Ascending aorta (tissue), 2 donors: Measurements from ENCODE around the gene METTL24. TPM values are rescaled to one million over a fixed set of nuclear protein-coding genes. Genes with fewer than 3 reads are reported as not detected.

Experiments
- DNase-seq, 2 donors: peaks; one replicate each; pipeline ENCODE4 v3.0.0-alpha.2; 2019; ENCODE audit warnings: low spot score in 2 of 2
- H3K27ac ChIP-seq, 2 donors: fragments of 200-600 bp; sonication (generic); one replicate each; pipeline ENCODE4 v1.5.1; 2016 to 2017; ENCODE audit warnings: mild to moderate bottlenecking in 1 of 2
- H3K27me3 ChIP-seq: fragments of 200-600 bp; sonication (generic); one replicate; pipeline ENCODE4 v1.5.1; 2017
- H3K36me3 ChIP-seq, 2 donors: fragments of 200-600 bp; sonication (generic); one replicate each; pipeline ENCODE4 v1.5.1; 2016
- H3K4me1 ChIP-seq, 2 donors: fragments of 200-600 bp; sonication (generic); one replicate each; pipeline ENCODE4 v1.5.1; 2016 to 2017; ENCODE audit warnings: mild to moderate bottlenecking in 1 of 2
- H3K4me3 ChIP-seq, 2 donors: fragments of 200-600 bp; sonication (generic); one replicate each; pipeline ENCODE4 v1.5.1; 2016 to 2017; ENCODE audit warnings: mild to moderate bottlenecking in 1 of 2
- H3K9me3 ChIP-seq, 2 donors: fragments of 200-600 bp; sonication (generic); one replicate each; pipeline ENCODE4 v1.5.1; 2016
- intact Hi-C: fragments of 100-400 bp; cut with DNase I; formaldehyde crosslinking; loops from one replicate; pipeline ENCODE4 v1.15.1; 2023
- total RNA-seq: library from RNA; depleted of rRNA; stranded (reverse); fragments of >200 nt; gene quantifications from one replicate; pipeline ENCODE4 v1.1.0, GENCODE V29; 2016
- TF ChIP-seq, protein P1 (sequence below), 3 experiments: fragments of 200-600 bp in 2 of 3; fragments of 450-650 bp in 1 of 3; sonication (generic) in 2 of 3; IDR thresholded peaks; one replicate each; pipeline ENCODE4 v1.5.1; 2016 to 2019; ENCODE audit warnings: antibody characterized with exemption in 3 of 3, mild to moderate bottlenecking in 1 of 3, moderate library complexity in 1 of 3

METTL24 gene
- total RNA-seq, 1 donor from 2014 or later: 2.0 TPM

DNA sequence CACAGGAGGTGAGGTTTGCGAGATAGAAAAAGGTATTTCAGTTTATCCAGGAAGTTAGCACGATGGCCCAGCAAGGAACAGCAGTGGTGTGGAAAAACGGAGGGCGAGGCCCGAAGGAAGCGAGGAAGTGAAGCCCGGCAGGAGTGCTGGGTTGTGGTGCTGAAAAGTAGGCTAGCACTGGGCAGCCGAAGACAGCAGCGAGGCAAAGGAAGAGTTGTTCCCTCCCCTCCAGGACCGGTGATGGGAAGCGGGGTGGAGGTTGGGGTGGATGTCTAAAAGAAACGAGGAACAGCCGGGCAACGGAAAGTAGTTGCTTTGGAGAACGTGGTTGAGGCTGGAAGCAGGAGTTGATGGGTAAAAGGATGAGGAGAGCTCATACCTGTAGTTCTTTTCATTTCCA lies 1.4 kb downstream of the METTL24 start:
- Histone ChIP-seq H3K9me3 (no peaks in the 10 kb centered on the region), H3K4me3 (peak overlapping the region; percentile 72 to 91), H3K27me3 (no peaks in the 10 kb centered on the region), H3K36me3 (no peaks in the 10 kb centered on the region), H3K4me1 (peaks cover 6 to 26% of the 10 kb centered on the region in 2 donors), H3K27ac (peak overlapping the region; percentile 95 to 96)
- intact Hi-C loops: loop anchor here (10.0 kb wide), 1 partner anchor 1052 kb away; no protein-coding TSS in a partner anchor
- DNase-seq: no peak
- TF ChIP-seq, protein P1, sequence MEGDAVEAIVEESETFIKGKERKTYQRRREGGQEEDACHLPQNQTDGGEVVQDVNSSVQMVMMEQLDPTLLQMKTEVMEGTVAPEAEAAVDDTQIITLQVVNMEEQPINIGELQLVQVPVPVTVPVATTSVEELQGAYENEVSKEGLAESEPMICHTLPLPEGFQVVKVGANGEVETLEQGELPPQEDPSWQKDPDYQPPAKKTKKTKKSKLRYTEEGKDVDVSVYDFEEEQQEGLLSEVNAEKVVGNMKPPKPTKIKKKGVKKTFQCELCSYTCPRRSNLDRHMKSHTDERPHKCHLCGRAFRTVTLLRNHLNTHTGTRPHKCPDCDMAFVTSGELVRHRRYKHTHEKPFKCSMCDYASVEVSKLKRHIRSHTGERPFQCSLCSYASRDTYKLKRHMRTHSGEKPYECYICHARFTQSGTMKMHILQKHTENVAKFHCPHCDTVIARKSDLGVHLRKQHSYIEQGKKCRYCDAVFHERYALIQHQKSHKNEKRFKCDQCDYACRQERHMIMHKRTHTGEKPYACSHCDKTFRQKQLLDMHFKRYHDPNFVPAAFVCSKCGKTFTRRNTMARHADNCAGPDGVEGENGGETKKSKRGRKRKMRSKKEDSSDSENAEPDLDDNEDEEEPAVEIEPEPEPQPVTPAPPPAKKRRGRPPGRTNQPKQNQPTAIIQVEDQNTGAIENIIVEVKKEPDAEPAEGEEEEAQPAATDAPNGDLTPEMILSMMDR (IDR thresholded peaks at IDR 0.05): no peak

DNA sequence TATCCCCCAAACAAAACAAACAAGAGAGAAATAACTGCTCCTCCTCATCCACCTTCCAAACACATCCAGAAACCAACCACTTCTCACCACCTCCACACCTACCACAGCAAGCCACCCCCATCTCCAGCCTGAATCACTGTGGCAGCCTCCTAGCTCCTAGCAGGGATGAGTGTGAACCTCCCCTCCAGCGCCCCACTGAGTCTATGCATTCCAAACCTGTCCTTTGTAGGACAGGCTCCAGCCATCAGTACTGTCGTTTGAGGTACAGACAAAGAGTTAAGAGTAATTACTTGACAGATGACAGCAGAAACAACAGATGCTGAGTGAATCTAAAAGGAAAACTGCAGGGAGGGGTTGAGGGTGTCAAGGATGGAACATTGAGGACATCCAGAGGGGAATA lies 2.4 kb downstream of the METTL24 start:
- TF ChIP-seq, protein P1 (IDR thresholded peaks at IDR 0.05): no peak
- Histone ChIP-seq H3K9me3 (no peaks in the 10 kb centered on the region), H3K27ac (peak overlapping the region; percentile 95 to 96), H3K36me3 (no peaks in the 10 kb centered on the region), H3K27me3 (no peaks in the 10 kb centered on the region), H3K4me3 (no peak overlapping the region), H3K4me1 (peaks cover 6 to 26% of the 10 kb centered on the region in 2 donors)
- no peak for DNase-seq
- intact Hi-C loops: loop anchor here (10.0 kb wide), 1 partner anchor 1051 kb away; no protein-coding TSS in a partner anchor

DNA sequence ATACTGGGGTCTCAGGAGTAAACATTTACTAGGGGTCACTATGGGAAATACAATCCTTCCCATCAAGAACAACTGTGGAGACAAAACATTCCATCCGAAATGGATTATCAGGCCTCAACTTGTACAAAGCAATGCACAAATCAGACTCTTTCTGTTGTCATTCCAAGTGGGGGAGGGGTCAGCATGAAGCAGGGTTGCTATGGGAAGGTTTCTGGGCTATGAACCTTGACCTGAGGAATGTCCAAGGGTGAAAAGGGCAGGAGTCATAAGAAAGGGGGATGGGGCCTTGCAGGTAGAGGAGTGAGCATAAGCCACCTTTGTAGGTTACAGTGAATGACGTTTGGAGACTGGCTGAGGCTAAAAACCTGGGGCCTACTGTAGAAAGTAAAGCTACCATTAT lies 3.1 kb downstream of the METTL24 start:
- no peaks in the 10 kb centered on the region for H3K9me3 ChIP-seq
- TF ChIP-seq, protein P1 (IDR thresholded peaks at IDR 0.05): no peak
- peak overlapping the region in 1 of 2 donors; percentile 95 for H3K27ac ChIP-seq
- DNase-seq: no peak
- no peaks in the 10 kb centered on the region for H3K36me3 ChIP-seq
- H3K27me3 ChIP-seq: no peaks in the 10 kb centered on the region
- H3K4me1 ChIP-seq: peaks cover 6 to 26% of the 10 kb centered on the region in 2 donors
- H3K4me3 ChIP-seq: no peak overlapping the region
- intact Hi-C loops: loop anchor here (10.0 kb wide), 1 partner anchor 1050 kb away; no protein-coding TSS in a partner anchor

DNA sequence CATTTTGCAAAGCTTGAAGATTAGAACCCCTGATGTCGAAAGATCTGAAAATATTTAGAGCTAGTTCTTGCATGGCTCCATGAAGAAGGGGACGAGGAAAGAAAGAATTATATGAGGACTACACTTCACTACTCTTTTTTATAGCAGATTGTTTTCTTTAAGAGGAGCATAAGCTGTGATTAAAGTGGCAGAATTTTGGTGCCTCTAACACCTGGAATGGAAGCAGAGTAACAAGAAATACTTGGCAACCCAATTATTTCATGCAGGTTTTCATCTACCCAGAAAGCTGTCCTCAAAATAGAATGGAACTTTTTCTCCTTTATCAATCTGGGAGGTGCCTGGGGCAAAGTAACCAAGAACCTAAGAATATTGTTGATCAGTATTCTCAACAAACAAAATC lies 4.0 kb downstream of the METTL24 start:
- H3K9me3 ChIP-seq: no peaks in the 10 kb centered on the region
- H3K4me3 ChIP-seq: no peak overlapping the region
- peaks cover 6 to 26% of the 10 kb centered on the region in 2 donors for H3K4me1 ChIP-seq
- H3K36me3 ChIP-seq: no peaks in the 10 kb centered on the region
- H3K27ac ChIP-seq: peak overlapping the region; percentile 76 to 95
- intact Hi-C loops: loop anchor here (5.0 to 10.0 kb wide), 2 partner anchors 662 to 1049 kb away; partner anchors contain the start of genes AK9 and FIG4
- H3K27me3 ChIP-seq: no peaks in the 10 kb centered on the region
- no peak for DNase-seq
- TF ChIP-seq, protein P1 (IDR thresholded peaks at IDR 0.05): no peak

DNA sequence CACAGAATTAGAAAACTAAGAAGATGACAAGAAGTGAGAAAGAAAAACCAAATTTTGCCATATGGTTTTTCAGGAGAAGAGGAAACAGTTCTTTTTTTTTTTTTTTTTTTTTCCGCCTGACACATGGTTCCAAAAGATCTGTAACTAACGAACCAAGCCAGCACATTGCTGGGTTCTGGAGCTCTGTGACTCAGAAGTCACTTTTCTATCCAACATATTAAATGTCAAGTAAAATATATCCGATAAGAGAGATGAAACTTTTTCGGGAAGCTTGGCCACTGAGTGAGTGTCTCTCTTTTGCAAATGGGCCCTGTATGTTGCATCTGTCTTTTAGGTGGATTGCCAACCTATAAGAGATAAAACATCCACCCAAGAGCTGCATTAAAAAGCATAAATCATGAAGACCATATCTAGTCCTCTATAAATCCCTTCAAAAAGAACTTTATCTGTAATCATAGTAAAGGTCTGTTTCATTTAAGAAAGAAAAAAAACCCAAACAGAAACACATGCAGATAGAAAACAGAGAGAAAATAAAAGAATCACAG lies 4.6 kb downstream of the METTL24 start:
- peaks cover 6 to 22% of the 10 kb centered on the region in 2 donors for H3K4me1 ChIP-seq
- H3K27ac ChIP-seq: peak overlapping the region; percentile 60 to 76
- no peak for DNase-seq
- no peaks in the 10 kb centered on the region for H3K36me3 ChIP-seq
- no peaks in the 10 kb centered on the region for H3K9me3 ChIP-seq
- H3K4me3 ChIP-seq: no peak overlapping the region
- no peaks in the 10 kb centered on the region for H3K27me3 ChIP-seq
- TF ChIP-seq, protein P1 (IDR thresholded peaks at IDR 0.05): no peak
- intact Hi-C loops: loop anchor here (2.0 to 10.0 kb wide), 3 partner anchors 17 to 1049 kb away; partner anchors contain the start of genes AK9 and FIG4
